Small intestine (tissue), 7 donors: ENCODE measurements around the gene FGFR1OP2. TPM values are rescaled to one million over a fixed set of nuclear protein-coding genes. Genes with fewer than 3 reads are reported as not detected.
"Not testable (repeated sequence)": the region's sequence is repeated elsewhere in the genome, so short reads cannot be mapped to it uniquely, and the experiment has no call there.

Experiments
- DNase-seq, 2 donors: peaks; one replicate each; pipeline versions ENCODE4 v3.0.0 to v3.0.0-alpha.2; 2013
- FAIRE-seq: peaks from 2 replicates; lab custom pipeline; 2012; peaks lifted over from hg19 to GRCh38; lab: Jason Lieb, UNC
- H3K27ac ChIP-seq, 3 donors: one replicate each; pipeline ENCODE4 v1.5.1; 2013; ENCODE audit warnings: low read length in 2 of 3, mild to moderate bottlenecking in 2 of 3, control low read depth in 1 of 3, inconsistent platforms in 1 of 3, low read depth in 1 of 3, moderate library complexity in 1 of 3
- H3K27me3 ChIP-seq, 3 donors: one replicate each; pipeline ENCODE4 v1.6.1; 2013; ENCODE audit warnings: low read length in 3 of 3, inconsistent platforms in 1 of 3; ENCODE audit not compliant: control insufficient read depth in 3 of 3, insufficient read depth in 3 of 3
- H3K36me3 ChIP-seq, 3 donors: one replicate each; pipeline ENCODE4 v1.6.1; 2013; ENCODE audit warnings: low read length in 3 of 3, inconsistent platforms in 1 of 3, low read depth in 1 of 3, mild to moderate bottlenecking in 1 of 3, moderate library complexity in 1 of 3; ENCODE audit not compliant: control insufficient read depth in 3 of 3, insufficient read depth in 2 of 3
- H3K4me1 ChIP-seq, 3 donors: one replicate each; pipeline ENCODE4 v1.6.1; 2013; ENCODE audit warnings: low read length in 2 of 3, inconsistent platforms in 1 of 3, low read depth in 1 of 3, mild to moderate bottlenecking in 1 of 3, moderate library complexity in 1 of 3; ENCODE audit not compliant: control insufficient read depth in 3 of 3, insufficient read depth in 2 of 3
- H3K4me3 ChIP-seq, 3 donors: one replicate each; pipeline ENCODE4 v1.5.1; 2013; ENCODE audit warnings: low read length in 3 of 3, control low read depth in 1 of 3, inconsistent platforms in 1 of 3, low read depth in 1 of 3, mild to moderate bottlenecking in 1 of 3, moderate library complexity in 1 of 3
- H3K9me3 ChIP-seq, 2 donors: one replicate each; pipeline ENCODE4 v1.6.1; 2013; ENCODE audit warnings: low read depth in 1 of 2, low read length in 1 of 2; ENCODE audit not compliant: control insufficient read depth in 2 of 2, insufficient read depth in 1 of 2
- WGBS, 3 donors: extraction: QIAGEN DNeasy Blood & Tissue Kit; methylation state at CpG; one replicate each; pipeline ENCODE4 v1.1.7; 2013; 5-methylcytosine and 5-hydroxymethylcytosine counted together
- polyA plus RNA-seq, 4 donors: library from polyadenylated mRNA; stranded (reverse) in 3 of 4; unstranded in 1 of 4; fragments of 200-250 nt in 3 of 4; fragments of 120-200 nt in 1 of 4; gene quantifications; one replicate each; pipeline versions ENCODE4 v1.2.1 to v1.2.3, GENCODE V29; 2013
- donor health status: healthy with polysubstance abuse.
- donor health status: control.
- donor health status: control.
- donor health status: Bipolar disorder and iron deficiency.
- donor health status: healthy.

Gene FGFR1OP2
- polyA plus RNA-seq, 4 donors = 21.7 to 44.2 (median 24.5) TPM

DNA sequence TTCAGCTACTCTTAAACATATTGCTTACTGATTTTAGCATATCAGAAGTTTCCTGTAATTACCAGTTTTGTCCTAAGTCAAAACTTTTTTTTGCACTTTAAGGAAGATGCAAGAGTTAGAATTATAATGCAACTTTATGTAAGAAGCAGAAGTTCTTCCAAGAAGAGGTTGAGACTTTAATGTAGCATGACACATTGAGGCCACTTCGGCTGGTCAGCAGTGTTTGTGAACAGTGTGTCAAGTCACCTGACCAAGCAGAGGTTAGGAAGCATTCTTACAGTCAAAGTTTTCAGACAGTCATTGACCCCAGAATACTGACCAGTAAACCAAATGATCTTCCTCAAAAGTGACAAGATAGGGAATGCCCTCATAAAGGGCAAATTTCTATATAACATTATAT, 15.2 kb downstream of the FGFR1OP2 start:
- H3K36me3 ChIP-seq = peaks cover 0 to 13% (median 11%) of the 10 kb centered on the region in 3 donors
- 65 to 86% (median 83%) methylated on average over 1 of the region's 1 CpG for WGBS, 3 donors
- no peak overlapping the region for H3K27ac ChIP-seq
- DNase-seq (peak in 1 of 2 donors; percentile 25), FAIRE-seq (no peak)
- H3K4me3 ChIP-seq = no peak overlapping the region
- H3K9me3 ChIP-seq = peaks cover 0 to 7% of the 10 kb centered on the region in 2 donors
- H3K27me3 ChIP-seq = no peaks in the 10 kb centered on the region
- H3K4me1 ChIP-seq = no peaks in the 10 kb centered on the region

DNA sequence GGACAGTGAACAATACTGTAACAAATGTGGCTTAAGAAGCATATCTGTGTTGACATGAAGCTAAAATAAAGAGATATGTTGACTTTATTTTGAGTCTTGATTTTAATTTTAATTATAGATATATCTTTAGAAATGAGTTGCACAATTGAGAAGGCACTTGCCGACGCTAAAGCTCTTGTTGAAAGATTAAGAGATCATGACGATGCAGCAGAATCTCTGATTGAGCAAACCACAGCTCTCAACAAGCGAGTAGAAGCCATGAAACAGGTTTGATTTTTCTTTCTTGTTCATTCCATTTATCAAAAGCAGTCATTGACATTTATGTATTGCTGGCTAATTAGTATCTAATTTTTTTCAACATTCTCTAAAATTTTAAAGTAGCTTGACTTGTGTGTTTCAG, 15.8 kb downstream of the FGFR1OP2 start:
- peaks cover 0 to 11% (median 10%) of the 10 kb centered on the region in 3 donors for H3K36me3 ChIP-seq
- no peak for FAIRE-seq

DNA sequence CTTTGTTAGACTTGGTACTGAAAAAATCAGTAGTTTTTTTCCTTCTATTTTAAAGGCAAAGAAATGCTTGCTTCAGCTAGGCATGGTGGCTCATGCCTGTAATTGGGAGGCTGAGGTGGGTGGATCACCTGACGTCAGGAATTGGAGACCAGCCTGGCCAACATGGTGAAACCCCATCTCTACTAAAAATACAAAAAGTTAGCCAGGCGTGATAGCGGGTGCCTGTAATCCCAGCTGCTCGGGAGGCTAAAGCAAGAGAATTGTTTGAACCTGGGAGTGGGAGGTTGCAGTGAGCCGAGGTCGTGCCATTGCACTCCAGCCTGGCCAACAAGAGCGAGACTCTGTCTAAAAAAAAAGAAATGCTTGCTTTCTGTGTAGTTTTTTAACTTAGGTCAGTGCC, 23.1 kb downstream of the FGFR1OP2 start:
- H3K27ac ChIP-seq, H3K4me3 ChIP-seq, FAIRE-seq, DNase-seq, H3K9me3 ChIP-seq, H3K27me3 ChIP-seq, H3K4me1 ChIP-seq: not testable (repeated sequence)
- WGBS, 3 donors = 96 to 98% (median 96%) methylated on average over 7 of the region's 7 CpGs
- peaks cover 2 to 14% (median 8%) of the 10 kb centered on the region in 3 donors for H3K36me3 ChIP-seq

More for the DNA sequence above, 15.8 kb downstream of the FGFR1OP2 start:
- WGBS, 3 donors = 85 to 87% (median 85%) methylated on average over 4 of the region's 4 CpGs
- Histone ChIP-seq H3K27ac (no peak overlapping the region), H3K4me1 (no peaks in the 10 kb centered on the region), H3K27me3 (no peaks in the 10 kb centered on the region), H3K9me3 (peaks cover 0 to 2% of the 10 kb centered on the region in 2 donors), H3K4me3 (no peak overlapping the region)
- no peak for DNase-seq

DNA sequence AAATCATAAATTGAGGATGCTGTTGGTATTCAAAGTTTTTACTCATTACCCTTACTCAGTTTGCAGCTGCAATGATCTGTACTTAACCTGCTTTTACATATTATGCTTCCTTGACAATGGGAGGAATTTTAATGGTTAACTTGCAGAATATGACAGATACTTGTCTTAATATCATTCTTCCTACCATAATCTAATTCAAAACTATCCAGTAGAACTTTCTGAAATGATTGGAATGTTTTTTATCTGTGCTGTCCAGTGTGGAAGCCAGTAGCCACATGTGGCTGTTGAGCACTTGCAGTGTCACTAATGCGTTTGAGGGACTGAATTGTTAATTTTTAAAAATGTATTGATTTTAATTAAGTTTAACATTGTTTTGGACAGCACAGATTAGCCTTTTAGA, 23.5 kb downstream of the FGFR1OP2 start:
- Histone ChIP-seq H3K27ac (no peak overlapping the region), H3K9me3 (no peaks in the 10 kb centered on the region), H3K4me3 (no peak overlapping the region), H3K27me3 (no peaks in the 10 kb centered on the region), H3K4me1 (no peaks in the 10 kb centered on the region), H3K36me3 (peaks cover 2 to 13% (median 7%) of the 10 kb centered on the region in 3 donors)
- WGBS, 3 donors = 86 to 93% (median 90%) methylated on average over 1 of the region's 1 CpG
- DNase-seq = no peak
- no peak for FAIRE-seq

DNA sequence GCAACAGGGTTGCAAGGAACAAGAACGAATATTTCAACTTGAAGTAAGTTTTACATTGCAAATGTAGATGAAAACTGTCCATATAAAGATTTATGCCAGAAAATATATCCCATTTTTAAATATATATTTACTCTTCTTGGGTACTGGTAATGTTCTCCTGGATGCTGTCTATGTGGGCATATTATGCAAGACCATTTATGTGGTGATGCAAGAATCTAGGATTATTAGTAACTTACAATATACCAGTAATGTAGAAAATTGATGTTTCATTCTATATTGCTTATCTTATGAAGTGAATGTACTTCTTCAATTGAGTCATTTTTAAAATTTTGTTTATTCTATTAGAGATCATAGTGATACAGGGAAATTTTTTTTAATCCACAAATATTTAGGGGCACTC, 25.1 kb downstream of the FGFR1OP2 start:
- DNase-seq = no peak
- H3K4me3 ChIP-seq = no peak overlapping the region
- no peaks in the 10 kb centered on the region for H3K27me3 ChIP-seq
- no peaks in the 10 kb centered on the region for H3K9me3 ChIP-seq
- no peak for FAIRE-seq
- WGBS, 3 donors = 86 to 98% (median 96%) methylated on average over 1 of the region's 1 CpG
- H3K27ac ChIP-seq = no peak overlapping the region
- H3K4me1 ChIP-seq = no peaks in the 10 kb centered on the region
- H3K36me3 ChIP-seq = peaks cover 4 to 12% (median 6%) of the 10 kb centered on the region in 3 donors

DNA sequence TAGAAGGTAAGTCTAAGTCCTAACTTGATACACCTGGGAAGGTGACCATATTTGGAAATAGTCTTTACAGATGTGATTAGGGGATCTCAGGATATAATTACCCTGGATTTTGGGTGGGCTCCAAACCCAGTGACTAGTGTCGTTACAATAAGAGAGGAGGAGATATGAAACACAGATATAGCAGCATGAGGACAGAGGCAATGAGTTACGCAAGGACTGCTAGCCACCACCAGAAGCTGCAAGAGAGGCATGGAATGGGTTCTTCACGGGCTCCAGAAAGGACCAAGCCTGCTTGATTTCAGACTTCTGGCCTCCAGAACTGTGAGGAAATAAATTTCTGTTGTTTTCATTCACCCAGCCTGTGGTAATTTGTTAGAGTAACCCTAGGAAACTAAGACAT, 28.6 kb downstream of the FGFR1OP2 start:
- no peaks in the 10 kb centered on the region for H3K27me3 ChIP-seq
- DNase-seq (no peak), FAIRE-seq (no peak)
- no peaks in the 10 kb centered on the region for H3K9me3 ChIP-seq
- WGBS, 3 donors = 94% methylated on average over 3 of the region's 3 CpGs
- H3K4me3 ChIP-seq = no peak overlapping the region
- H3K4me1 ChIP-seq = no peaks in the 10 kb centered on the region
- no peak overlapping the region for H3K27ac ChIP-seq
- peaks cover 4 to 11% (median 10%) of the 10 kb centered on the region in 3 donors for H3K36me3 ChIP-seq

DNA sequence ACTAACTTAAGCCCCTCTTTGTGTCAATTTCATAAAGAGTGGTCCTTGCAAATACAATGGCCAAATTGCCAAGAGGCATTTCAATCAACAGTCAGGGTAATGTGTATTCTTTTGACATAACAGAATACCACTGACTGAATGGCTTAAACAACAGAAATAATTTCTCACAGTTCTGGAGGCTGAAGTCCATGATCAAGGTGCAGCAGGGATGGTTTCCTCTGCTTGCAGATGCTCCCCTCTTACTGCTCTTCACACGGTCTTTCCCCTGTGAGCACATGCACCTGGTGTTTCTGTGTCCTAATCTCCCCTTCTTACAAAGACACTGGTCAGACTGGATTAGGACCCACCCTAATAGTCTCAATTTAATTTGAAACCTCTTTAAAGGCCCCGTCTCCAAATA, 31.9 kb downstream of the FGFR1OP2 start:
- 97 to 100% (median 98%) methylated on average over 2 of the region's 2 CpGs for WGBS, 3 donors
- H3K4me3 ChIP-seq = no peak overlapping the region
- no peaks in the 10 kb centered on the region for H3K9me3 ChIP-seq
- no peak overlapping the region for H3K27ac ChIP-seq
- no peaks in the 10 kb centered on the region for H3K4me1 ChIP-seq
- DNase-seq (no peak), FAIRE-seq (no peak)
- peaks cover 10 to 23% (median 18%) of the 10 kb centered on the region in 3 donors for H3K36me3 ChIP-seq
- H3K27me3 ChIP-seq = no peaks in the 10 kb centered on the region

DNA sequence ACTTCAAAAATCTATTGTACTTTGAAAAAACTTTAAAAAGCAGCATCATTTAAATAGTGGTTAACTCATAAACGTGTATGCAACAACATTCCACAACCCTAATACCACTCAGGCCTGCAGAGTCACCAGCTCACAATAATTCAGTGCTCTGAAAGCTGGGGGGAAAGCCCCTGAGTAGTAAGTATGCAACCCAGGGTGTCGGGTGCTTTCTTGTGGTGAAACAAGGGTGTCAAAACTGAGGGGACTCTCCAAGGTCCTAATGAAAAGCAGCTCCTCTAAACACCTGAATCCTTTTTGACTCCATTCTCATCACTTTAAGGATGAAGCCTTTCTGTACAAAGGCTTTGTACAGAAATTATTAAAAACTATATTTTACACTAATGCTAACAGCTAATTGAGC, 33.7 kb downstream of the FGFR1OP2 start:
- Histone ChIP-seq H3K36me3 (peaks cover 9 to 21% (median 20%) of the 10 kb centered on the region in 3 donors), H3K4me1 (no peaks in the 10 kb centered on the region), H3K4me3 (no peak overlapping the region), H3K27me3 (no peaks in the 10 kb centered on the region), H3K9me3 (no peaks in the 10 kb centered on the region), H3K27ac (no peak overlapping the region)
- WGBS, 3 donors = 65 to 76% (median 65%) methylated on average over 2 of the region's 2 CpGs
- no peak for FAIRE-seq
- DNase-seq = no peak

DNA sequence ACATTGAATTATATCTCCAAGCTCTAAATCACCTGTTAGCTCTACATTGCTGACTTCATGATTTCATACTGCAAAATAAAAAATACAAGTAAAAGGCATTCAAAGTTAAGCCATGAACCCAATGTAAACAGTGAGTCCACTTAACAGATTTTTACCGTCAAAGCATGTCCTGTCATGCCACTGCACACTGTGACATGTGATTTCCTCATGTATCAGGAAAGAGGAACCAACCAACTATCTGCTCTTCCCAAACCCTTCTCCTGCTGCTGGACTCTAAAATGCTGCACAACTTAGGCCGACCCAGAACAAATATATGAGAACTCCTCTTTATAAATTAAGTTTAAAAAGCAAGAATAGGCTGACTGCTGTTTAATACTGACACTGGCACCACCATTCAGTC, 38.4 kb downstream of the FGFR1OP2 start:
- FAIRE-seq = no peak
- DNase-seq = no peak
- 86 to 98% (median 95%) methylated on average over 2 of the region's 2 CpGs for WGBS, 3 donors
- H3K9me3 ChIP-seq = no peaks in the 10 kb centered on the region
- no peak overlapping the region for H3K4me3 ChIP-seq
- H3K4me1 ChIP-seq = no peaks in the 10 kb centered on the region
- no peaks in the 10 kb centered on the region for H3K27me3 ChIP-seq
- H3K36me3 ChIP-seq = peaks cover 8 to 24% (median 16%) of the 10 kb centered on the region in 3 donors
- no peak overlapping the region for H3K27ac ChIP-seq
